ENCODE data around the gene TAPT1.

DNA sequence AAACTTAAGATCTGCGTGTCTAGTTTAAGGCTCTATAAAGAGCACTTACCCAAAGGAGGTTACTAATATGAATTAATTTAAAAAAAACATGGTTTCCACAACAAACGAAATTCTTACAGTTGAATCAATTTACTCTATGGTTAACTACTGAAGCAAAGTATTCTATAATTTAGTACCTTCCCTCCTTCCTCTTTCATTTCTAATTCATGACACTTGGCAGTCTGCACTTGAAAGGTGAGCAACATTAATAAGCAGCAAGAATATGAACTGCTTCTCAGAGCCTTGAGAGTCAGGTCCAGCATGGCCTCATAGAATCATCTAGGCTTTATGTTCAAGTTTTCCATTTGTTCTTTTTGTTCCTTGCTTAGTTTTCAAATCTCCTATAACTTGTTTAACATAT lies 42.7 kb downstream of the TAPT1 start:
- no peak for TF ChIP-seq EZH2 (IDR thresholded peaks at IDR 0.05; ENCODE audit: borderline replicate concordance, low read depth, low read length, severe bottlenecking)
- TF ChIP-seq, protein P1, sequence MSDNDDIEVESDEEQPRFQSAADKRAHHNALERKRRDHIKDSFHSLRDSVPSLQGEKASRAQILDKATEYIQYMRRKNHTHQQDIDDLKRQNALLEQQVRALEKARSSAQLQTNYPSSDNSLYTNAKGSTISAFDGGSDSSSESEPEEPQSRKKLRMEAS (IDR thresholded peaks at IDR 0.05; ENCODE audit: insufficient read depth, insufficient read length) = no peak
- TF ChIP-seq, protein P2, sequence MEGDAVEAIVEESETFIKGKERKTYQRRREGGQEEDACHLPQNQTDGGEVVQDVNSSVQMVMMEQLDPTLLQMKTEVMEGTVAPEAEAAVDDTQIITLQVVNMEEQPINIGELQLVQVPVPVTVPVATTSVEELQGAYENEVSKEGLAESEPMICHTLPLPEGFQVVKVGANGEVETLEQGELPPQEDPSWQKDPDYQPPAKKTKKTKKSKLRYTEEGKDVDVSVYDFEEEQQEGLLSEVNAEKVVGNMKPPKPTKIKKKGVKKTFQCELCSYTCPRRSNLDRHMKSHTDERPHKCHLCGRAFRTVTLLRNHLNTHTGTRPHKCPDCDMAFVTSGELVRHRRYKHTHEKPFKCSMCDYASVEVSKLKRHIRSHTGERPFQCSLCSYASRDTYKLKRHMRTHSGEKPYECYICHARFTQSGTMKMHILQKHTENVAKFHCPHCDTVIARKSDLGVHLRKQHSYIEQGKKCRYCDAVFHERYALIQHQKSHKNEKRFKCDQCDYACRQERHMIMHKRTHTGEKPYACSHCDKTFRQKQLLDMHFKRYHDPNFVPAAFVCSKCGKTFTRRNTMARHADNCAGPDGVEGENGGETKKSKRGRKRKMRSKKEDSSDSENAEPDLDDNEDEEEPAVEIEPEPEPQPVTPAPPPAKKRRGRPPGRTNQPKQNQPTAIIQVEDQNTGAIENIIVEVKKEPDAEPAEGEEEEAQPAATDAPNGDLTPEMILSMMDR (IDR thresholded peaks at IDR 0.05; ENCODE audit: extremely low read depth in 1 of 2, insufficient read depth in 1 of 2, low read depth in 1 of 2, low read length in 2 of 2) = no peak
- no peak for TF ChIP-seq POLR2A (IDR thresholded peaks at IDR 0.05; ENCODE audit: low read depth, low read length)
- no peak for TF ChIP-seq POLR2AphosphoS5 (IDR thresholded peaks at IDR 0.05; ENCODE audit: insufficient read depth, low read depth, low read length)
- TF ChIP-seq FOS (IDR thresholded peaks at IDR 0.05; ENCODE audit: borderline replicate concordance, insufficient read depth, low read length) = no peak
